Measurements from ENCODE around the gene CDHR5.

DNA sequence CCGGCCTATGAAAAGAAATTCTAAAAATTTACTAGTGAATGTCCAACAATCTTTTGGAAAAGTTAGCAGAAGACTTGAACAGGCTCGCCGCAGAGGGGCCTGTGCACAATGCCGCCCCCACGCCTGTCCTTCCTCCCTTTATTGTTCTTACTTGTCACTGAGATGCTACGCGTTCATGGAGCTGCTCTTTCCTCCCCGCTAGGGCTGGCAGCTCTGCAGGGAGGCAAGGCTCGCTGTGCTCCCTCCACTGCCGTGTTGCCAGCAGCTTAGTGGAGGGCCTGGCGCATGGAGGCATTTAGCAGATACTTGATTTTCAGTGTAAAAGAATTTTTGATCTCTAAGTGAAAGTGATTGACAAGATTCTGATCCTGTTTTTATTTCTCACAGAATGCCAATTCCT is 33.8 kb downstream of the CDHR5 start:
- TF ChIP-seq, protein P1, sequence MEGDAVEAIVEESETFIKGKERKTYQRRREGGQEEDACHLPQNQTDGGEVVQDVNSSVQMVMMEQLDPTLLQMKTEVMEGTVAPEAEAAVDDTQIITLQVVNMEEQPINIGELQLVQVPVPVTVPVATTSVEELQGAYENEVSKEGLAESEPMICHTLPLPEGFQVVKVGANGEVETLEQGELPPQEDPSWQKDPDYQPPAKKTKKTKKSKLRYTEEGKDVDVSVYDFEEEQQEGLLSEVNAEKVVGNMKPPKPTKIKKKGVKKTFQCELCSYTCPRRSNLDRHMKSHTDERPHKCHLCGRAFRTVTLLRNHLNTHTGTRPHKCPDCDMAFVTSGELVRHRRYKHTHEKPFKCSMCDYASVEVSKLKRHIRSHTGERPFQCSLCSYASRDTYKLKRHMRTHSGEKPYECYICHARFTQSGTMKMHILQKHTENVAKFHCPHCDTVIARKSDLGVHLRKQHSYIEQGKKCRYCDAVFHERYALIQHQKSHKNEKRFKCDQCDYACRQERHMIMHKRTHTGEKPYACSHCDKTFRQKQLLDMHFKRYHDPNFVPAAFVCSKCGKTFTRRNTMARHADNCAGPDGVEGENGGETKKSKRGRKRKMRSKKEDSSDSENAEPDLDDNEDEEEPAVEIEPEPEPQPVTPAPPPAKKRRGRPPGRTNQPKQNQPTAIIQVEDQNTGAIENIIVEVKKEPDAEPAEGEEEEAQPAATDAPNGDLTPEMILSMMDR (conservative IDR thresholded peaks at IDR 0.05; ENCODE audit: low read depth, low read length) = no peak
- TF ChIP-seq POLR2A (IDR thresholded peaks at IDR 0.05; ENCODE audit: low read depth, low read length) (no peak), FOS (IDR thresholded peaks at IDR 0.05; ENCODE audit: low read depth, low read length) (no peak), MAZ (IDR thresholded peaks at IDR 0.05; ENCODE audit: borderline replicate concordance, low read depth, low read length) (no peak), SMC3 (IDR thresholded peaks at IDR 0.05; ENCODE audit: low read depth, low read length) (no peak), CEBPB (IDR thresholded peaks at IDR 0.05; ENCODE audit: low read depth, low read length) (no peak), RAD21 (IDR thresholded peaks at IDR 0.05; ENCODE audit: low read length) (no peak), BHLHE40 (IDR thresholded peaks at IDR 0.05; ENCODE audit: low read depth, low read length) (no peak), MAFK (IDR thresholded peaks at IDR 0.05; ENCODE audit: low read depth, low read length) (no peak), NFE2L2 (IDR thresholded peaks at IDR 0.05; ENCODE audit: low read depth, low read length) (no peak)
- TF ChIP-seq, protein P2, sequence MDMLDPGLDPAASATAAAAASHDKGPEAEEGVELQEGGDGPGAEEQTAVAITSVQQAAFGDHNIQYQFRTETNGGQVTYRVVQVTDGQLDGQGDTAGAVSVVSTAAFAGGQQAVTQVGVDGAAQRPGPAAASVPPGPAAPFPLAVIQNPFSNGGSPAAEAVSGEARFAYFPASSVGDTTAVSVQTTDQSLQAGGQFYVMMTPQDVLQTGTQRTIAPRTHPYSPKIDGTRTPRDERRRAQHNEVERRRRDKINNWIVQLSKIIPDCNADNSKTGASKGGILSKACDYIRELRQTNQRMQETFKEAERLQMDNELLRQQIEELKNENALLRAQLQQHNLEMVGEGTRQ (IDR thresholded peaks at IDR 0.05; ENCODE audit: low read depth, low read length) = no peak
- TF ChIP-seq, protein P3, sequence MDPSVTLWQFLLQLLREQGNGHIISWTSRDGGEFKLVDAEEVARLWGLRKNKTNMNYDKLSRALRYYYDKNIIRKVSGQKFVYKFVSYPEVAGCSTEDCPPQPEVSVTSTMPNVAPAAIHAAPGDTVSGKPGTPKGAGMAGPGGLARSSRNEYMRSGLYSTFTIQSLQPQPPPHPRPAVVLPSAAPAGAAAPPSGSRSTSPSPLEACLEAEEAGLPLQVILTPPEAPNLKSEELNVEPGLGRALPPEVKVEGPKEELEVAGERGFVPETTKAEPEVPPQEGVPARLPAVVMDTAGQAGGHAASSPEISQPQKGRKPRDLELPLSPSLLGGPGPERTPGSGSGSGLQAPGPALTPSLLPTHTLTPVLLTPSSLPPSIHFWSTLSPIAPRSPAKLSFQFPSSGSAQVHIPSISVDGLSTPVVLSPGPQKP (IDR thresholded peaks at IDR 0.05; ENCODE audit: borderline replicate concordance, low read depth, low read length) = no peak

Measured in IMR-90 (cell line).